Activated CD4-positive, alpha-beta T cell treated with anti-CD3 and anti-CD28 coated beads for 36 hours (primary cell): ENCODE measurements around the gene ACO2. TPM values are rescaled to one million over a fixed set of nuclear protein-coding genes. Genes with fewer than 3 reads are reported as not detected.

Experiments
- ATAC-seq: fragments of 200-7000 bp; cut with Tn5 transposase; one replicate; pipeline ENCODE4 v1.10.0; 2021; ENCODE audit warnings: mild to moderate bottlenecking, moderate library complexity
- CTCF ChIA-PET: fragments of 350-600 bp; sonication (Branson Sonifier 250); formaldehyde crosslinking; loops from one replicate; lab custom pipeline; 2021; ENCODE audit warnings: antibody characterized with exemption; lab: Charles Lee
- POLR2A ChIA-PET: fragments of 350-600 bp; sonication (Branson Sonifier 250); formaldehyde crosslinking; loops from one replicate; lab custom pipeline; 2021; ENCODE audit warnings: antibody characterized with exemption, inconsistent platforms; lab: Charles Lee
- DNase-seq: peaks from one replicate; pipeline ENCODE4 v3.0.0-alpha.2; 2020
- H3K27ac Mint-ChIP-seq: one replicate; pipeline ENCODE4 v1.8.0; 2021; ENCODE audit warnings: mixed read lengths
- H3K27me3 Mint-ChIP-seq: one replicate; pipeline ENCODE4 v1.8.0; 2021; ENCODE audit warnings: mixed read lengths
- H3K36me3 Mint-ChIP-seq: one replicate; pipeline ENCODE4 v1.8.0; 2021; ENCODE audit warnings: low read depth, mixed read lengths
- H3K4me1 Mint-ChIP-seq: one replicate; pipeline ENCODE4 v1.8.0; 2021; ENCODE audit warnings: mixed read lengths
- H3K4me3 Mint-ChIP-seq: one replicate; pipeline ENCODE4 v1.8.0; 2021; ENCODE audit warnings: mild to moderate bottlenecking, moderate library complexity, mixed read lengths
- H3K9me3 Mint-ChIP-seq: one replicate; pipeline ENCODE4 v1.8.0; 2021; ENCODE audit warnings: low read depth, mixed read lengths
- intact Hi-C, 2 experiments: fragments of 100-400 bp; cut with DNase I in 1 of 2; cut with micrococcal nuclease in 1 of 2; formaldehyde crosslinking; loops; one replicate each; pipeline versions ENCODE4 v1.14.2 to v1.15.1; 2022 to 2024; cut with DNase I, micrococcal nuclease
- total RNA-seq, 2 experiments: library from RNA; stranded (reverse); gene quantifications; one replicate each; pipeline ENCODE4 v1.2.3, GENCODE V29; 2021

The ACO2 gene
- total RNA-seq, 2 experiments from 2014 or later, result 95.4 to 106 TPM

DNA sequence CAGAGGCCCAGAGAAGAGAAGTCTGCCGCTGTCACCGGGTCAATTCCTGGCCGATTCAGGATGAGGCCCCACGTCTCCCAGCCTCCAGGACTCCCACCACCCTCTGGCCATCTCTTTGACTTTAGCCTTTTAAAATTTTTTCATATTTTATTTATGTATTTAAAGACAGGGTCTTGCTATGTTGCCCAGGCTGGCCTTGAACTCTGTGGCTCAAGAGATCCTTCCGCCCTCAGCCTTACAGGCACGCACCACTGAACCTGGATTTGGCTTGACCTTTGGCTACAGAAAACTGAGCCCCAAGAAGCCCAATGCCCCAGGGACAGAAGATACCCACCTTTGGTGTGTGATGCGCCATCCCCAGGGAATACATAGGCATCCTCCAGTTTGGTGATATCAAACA is 71.4 kb downstream of the ACO2 start:
- Mint-ChIP-seq H3K27ac (no peak overlapping the region), H3K9me3 (no peaks in the 10 kb centered on the region), H3K36me3 (peaks cover 20% of the 10 kb centered on the region), H3K4me3 (no peak overlapping the region), H3K4me1 (peaks cover 40% of the 10 kb centered on the region), H3K27me3 (no peaks in the 10 kb centered on the region)
- ChIA-PET CTCF (interaction anchor here (0.7 to 2.3 kb wide), 3 partner anchors 13 to 395 kb away, joined by 4 to 9 read pairs (median 8); no protein-coding TSS in a partner anchor), POLR2A (no interaction called here)
- DNase-seq (no peak), ATAC-seq (no peak)
- intact Hi-C loops, result loop anchor here in 1 of 2 experiments (5.0 kb wide), 2 partner anchors 82 to 253 kb away; partner anchors contain the start of genes DESI1, RANGAP1 and XRCC6

DNA sequence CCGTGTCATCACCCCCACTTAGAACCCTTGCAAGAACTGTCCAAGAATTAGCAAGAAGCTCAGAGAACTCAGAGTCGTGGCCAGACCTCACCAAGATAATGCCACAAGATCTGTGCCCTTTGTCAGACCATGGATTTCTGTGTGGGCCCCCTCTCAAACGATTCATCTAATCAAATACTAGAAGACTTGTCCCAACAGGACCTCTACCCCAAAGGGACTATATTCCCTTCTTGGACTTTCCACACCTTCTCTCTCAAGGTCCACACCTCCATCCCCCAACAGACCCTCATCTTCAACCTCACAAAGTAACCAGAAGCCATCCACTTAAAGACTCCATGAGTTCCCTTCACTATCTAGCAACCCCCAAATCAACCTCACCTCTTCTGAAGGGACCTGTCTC is 72.6 kb downstream of the ACO2 start:
- Mint-ChIP-seq H3K27ac (peak overlapping the region; percentile 64), H3K27me3 (no peaks in the 10 kb centered on the region), H3K36me3 (peaks cover 20% of the 10 kb centered on the region), H3K9me3 (no peaks in the 10 kb centered on the region), H3K4me1 (peaks cover 40% of the 10 kb centered on the region), H3K4me3 (peak overlapping the region; percentile 15)
- intact Hi-C loops, result loop anchor here in 1 of 2 experiments (5.0 kb wide), 2 partner anchors 81 to 254 kb away; partner anchors contain the start of genes DESI1, RANGAP1 and XRCC6
- POLR2A ChIA-PET, result no interaction called here
- ATAC-seq, result no peak
- no peak for DNase-seq
- CTCF ChIA-PET, result interaction anchor here (1.2 to 2.3 kb wide), 2 partner anchors 14 to 57 kb away, joined by 4 to 8 read pairs; no protein-coding TSS in a partner anchor

DNA sequence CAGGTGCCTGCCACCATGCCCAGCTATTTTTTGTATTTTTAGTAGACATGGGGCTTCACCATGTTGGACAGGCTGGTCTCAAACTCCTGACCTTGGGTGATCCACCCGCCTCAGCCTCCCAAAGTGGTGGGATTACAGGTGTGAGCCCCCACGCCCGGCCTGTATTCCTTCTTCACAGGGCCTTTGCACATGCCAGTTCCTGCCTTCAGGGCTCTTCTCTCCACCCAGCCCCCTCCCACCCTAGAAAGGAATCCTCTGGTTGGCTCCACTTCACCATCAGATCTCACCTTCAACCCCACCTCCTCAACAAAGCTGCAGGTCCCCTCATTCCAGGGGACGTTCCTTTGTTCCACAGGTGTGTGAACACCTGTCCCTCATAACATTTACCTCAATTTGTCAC is 73.3 kb downstream of the ACO2 start:
- H3K9me3 Mint-ChIP-seq, result no peaks in the 10 kb centered on the region
- ATAC-seq (no peak), DNase-seq (no peak)
- peak overlapping the region; percentile 81 for H3K4me3 Mint-ChIP-seq
- intact Hi-C loops, result loop anchor here in 1 of 2 experiments (5.0 kb wide), 2 partner anchors 80 to 255 kb away; partner anchors contain the start of genes DESI1, RANGAP1 and XRCC6
- ChIA-PET CTCF (interaction anchor here (1.2 to 2.3 kb wide), 2 partner anchors 15 to 56 kb away, joined by 4 to 8 read pairs; no protein-coding TSS in a partner anchor), POLR2A (no interaction called here)
- peaks cover 17% of the 10 kb centered on the region for H3K36me3 Mint-ChIP-seq
- H3K4me1 Mint-ChIP-seq, result peaks cover 40% of the 10 kb centered on the region
- peak overlapping the region; percentile 40 for H3K27ac Mint-ChIP-seq
- no peaks in the 10 kb centered on the region for H3K27me3 Mint-ChIP-seq

DNA sequence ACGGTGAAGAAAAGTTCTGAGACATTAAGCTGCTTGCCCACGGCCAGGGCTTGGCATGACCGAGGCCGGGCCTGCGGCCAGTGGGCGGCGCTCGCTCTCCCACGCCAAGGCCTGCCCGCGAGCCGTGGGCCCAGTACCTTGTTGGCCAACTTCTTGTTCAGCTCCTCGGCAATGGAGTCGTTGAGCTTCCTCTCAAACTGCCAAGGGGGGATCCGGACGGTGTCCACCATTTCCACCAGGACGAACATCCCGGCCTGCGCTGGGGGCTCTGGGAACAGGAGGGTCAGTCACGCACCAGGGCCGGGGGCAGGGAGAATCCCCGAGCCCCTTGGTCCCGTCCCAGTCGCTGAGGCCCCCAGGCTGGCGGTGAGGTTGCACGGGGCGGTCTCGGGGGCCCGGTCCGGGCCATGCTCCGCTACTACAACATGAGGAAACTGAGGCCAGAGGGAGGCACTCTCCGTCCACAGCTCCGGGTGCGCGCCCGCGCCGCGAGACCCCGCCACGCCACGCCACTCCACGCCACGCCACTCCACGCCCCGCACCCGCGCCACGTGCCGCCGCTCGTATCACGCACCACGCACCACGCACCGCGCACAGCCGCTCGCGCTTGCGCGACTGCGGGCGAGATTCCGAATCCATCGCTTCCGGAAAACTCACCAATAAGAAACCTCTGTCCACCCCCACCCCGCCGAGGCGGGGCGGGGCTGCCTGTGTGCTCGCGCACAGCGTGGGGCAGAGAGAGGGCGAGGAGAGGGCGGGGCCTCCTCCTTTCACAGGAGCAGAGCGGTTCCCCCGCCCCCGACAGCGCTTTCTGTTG is 75.1 kb downstream of the ACO2 start, which contains the start of gene POLR3H:
TSS of gene POLR3H (minus strand) at position 617 of the 817 bp plus-strand sequence. CDS start at position 248, 369 bp downstream.
- peak within 1 kb of the TSS; percentile 90 for H3K27ac Mint-ChIP-seq
- POLR2A ChIA-PET, result interaction anchor here (0.7 to 0.8 kb wide), 2 partner anchors 26 to 27 kb away, joined by 3 read pairs; no protein-coding TSS in a partner anchor
- H3K4me3 Mint-ChIP-seq, result peak within 1 kb of the TSS; percentile 81
- H3K9me3 Mint-ChIP-seq, result no peaks in the 10 kb centered on the region
- ATAC-seq, result peak; percentile 99
- intact Hi-C loops, result loop anchor here (1.0 to 5.0 kb wide), 15 partner anchors 45 to 593 kb away; partner anchors contain the start of genes DESI1 (in 2 of the 2), RANGAP1 (in 2 of the 2), XRCC6 (in 2 of the 2) and L3MBTL2 (in 1 of the 2)
- H3K4me1 Mint-ChIP-seq, result peaks cover 40% of the 10 kb centered on the region
- DNase-seq, result peak; percentile 99
- CTCF ChIA-PET, result interaction anchor here (0.7 to 1.3 kb wide), 5 partner anchors 8 to 163 kb away, joined by 4 to 7 read pairs (median 4); partner anchors contain the start of gene TEF
- H3K27me3 Mint-ChIP-seq, result no peaks in the 10 kb centered on the region
- peaks cover 17% of the 10 kb centered on the region for H3K36me3 Mint-ChIP-seq

DNA sequence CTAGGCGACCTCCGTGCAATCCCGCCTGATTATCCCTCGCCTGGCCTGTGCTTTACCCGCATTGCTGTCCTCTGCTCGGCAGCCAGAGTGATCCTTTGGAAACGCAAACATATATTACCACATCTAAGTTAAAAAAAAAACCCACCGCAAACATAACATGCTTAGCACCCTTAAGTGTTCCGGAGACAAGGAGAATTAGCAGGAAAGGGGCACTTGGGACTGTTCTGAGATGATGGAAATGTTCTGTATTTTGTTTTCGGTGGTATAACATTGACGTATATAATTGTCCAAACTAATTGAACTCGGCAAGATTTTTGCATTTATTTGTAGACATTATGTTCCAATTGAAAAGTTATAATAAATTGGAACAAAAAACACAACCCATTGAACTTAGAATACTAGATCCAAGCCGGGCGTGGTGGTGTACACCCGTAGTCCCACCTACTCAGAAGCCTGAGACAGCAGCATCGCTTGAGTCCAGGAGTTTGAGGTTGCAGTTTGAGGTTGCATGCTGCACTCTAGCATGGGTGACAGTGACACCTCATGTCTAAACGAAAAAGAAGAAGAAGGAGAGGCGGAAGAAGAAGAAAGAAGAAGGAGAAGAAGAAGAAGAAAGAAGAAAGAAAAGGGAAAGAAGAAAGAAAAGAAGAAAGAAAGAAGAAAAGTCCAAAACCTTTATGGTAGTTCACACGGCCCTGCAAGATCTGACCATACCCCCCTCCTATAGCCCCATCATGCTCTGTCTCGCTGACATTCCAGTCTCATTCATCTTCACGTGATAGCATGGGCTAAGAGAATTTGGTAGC is 76.0 kb downstream of the ACO2 start:
- intact Hi-C loops, result loop anchor here (1.0 to 5.0 kb wide), 15 partner anchors 44 to 594 kb away; partner anchors contain the start of genes DESI1 (in 2 of the 2), RANGAP1 (in 2 of the 2), XRCC6 (in 2 of the 2) and L3MBTL2 (in 1 of the 2)
- CTCF ChIA-PET, result interaction anchor here (1.3 kb wide), 1 partner anchor 75 kb away, joined by 7 read pairs; no protein-coding TSS in a partner anchor
- POLR2A ChIA-PET, result no interaction called here
- Mint-ChIP-seq H3K27ac (peak overlapping the region; percentile 90), H3K4me3 (peak overlapping the region; percentile 81), H3K27me3 (no peaks in the 10 kb centered on the region), H3K9me3 (no peaks in the 10 kb centered on the region), H3K4me1 (peaks cover 40% of the 10 kb centered on the region), H3K36me3 (peaks cover 13% of the 10 kb centered on the region)
- peak; percentile 8 for ATAC-seq
- no peak for DNase-seq

DNA sequence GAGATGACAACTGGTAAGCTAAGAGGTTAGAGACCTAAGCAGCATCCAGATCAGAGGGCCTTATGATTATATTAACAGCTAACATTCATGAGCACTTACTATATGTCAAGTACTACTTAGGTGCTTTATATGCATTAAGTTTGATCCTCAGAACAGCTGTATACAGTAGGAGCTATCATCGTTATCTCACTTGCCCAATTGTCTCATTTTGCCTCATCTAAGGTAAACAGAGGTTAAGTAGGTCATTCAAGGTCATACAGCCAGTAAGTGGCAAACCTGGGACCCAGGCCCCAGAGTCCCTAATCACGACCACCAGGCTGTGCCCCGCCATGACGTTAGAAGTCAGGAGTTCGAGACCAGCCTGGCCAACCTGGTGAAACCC is 79.9 kb downstream of the ACO2 start:
- CTCF ChIA-PET, result interaction anchor here (0.6 to 0.8 kb wide), 2 partner anchors 148 to 405 kb away, joined by 3 read pairs; no protein-coding TSS in a partner anchor
- no peak for DNase-seq
- POLR2A ChIA-PET, result interaction anchor here (0.7 kb wide), 1 partner anchor 450 kb away, joined by 3 read pairs; the partner anchor contains the start of gene WBP2NL
- no peak overlapping the region for H3K27ac Mint-ChIP-seq
- no peak overlapping the region for H3K4me3 Mint-ChIP-seq
- no peaks in the 10 kb centered on the region for H3K9me3 Mint-ChIP-seq
- no peak for ATAC-seq
- H3K36me3 Mint-ChIP-seq, result no peaks in the 10 kb centered on the region
- H3K27me3 Mint-ChIP-seq, result no peaks in the 10 kb centered on the region
- intact Hi-C loops, result no loop called here
- peaks cover 9% of the 10 kb centered on the region for H3K4me1 Mint-ChIP-seq

DNA sequence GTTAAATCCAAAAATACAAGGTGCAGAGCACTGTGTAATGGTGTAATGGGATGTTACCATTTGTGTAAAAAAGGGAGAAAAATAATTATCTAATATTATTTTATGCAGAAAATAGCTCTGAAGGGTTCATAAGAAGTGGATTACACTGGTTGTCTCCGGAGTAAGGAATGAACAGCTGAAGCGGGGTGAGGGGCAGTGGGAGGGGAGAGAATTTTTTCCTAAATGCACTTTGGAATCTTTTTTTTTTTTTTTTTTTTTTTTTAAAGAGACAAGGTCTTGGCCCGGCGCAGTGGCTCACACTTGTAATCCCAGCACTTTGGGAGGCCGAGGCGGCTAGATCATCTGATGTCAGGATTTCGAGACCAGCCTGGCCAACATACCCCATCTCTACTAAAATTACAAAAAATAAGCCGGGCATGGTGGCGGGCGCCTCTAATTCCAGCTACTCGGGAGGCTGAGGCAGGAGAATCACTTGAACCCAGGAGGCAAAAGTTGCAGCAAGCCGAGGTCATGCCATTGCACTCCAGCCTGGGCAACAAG is 82.1 kb downstream of the ACO2 start:
- no peaks in the 10 kb centered on the region for H3K27me3 Mint-ChIP-seq
- H3K4me1 Mint-ChIP-seq, result no peaks in the 10 kb centered on the region
- H3K36me3 Mint-ChIP-seq, result no peaks in the 10 kb centered on the region
- no peak overlapping the region for H3K27ac Mint-ChIP-seq
- intact Hi-C loops, result no loop called here
- no peak for ATAC-seq
- ChIA-PET POLR2A (no interaction called here), CTCF (interaction anchor here (0.5 to 0.9 kb wide), 3 partner anchors 18 to 489 kb away, joined by 3 read pairs; no protein-coding TSS in a partner anchor)
- no peak overlapping the region for H3K4me3 Mint-ChIP-seq
- no peaks in the 10 kb centered on the region for H3K9me3 Mint-ChIP-seq
- DNase-seq, result no peak

DNA sequence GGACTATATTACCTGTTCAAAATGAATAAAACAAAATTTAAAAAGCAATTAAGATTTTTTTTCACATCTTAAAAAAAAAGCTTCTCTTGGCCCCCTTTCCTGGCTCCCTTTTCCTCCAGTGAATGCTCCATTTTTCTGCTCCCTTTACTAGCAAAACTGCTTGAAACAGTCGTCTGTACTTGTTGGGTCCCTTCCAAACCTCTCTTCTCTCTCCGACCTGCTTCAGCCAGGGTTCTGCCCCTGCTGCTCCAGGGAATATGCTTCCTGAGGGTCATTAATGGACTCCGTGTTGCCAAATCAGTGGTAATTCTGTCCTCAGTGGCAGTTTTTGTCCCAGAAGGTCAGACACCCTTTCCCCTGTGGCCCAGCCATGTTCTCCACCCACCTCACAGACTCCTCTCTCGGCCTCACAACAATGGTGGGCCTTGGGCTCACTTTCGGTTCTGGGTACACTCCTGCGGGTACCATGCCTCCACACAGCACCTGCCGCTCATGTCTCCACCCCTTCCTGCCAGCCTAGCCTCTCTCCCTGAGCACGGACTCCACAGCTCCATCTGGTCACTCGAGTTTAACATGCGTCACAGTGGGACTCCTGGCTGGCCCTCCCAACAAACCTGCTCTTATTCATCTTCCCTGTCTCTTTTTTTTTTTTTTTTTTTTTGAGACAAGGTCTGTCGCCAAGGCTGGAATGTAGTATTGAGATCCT is 83.1 kb downstream of the ACO2 start:
- no peaks in the 10 kb centered on the region for H3K9me3 Mint-ChIP-seq
- ATAC-seq (no peak), DNase-seq (no peak)
- no peak overlapping the region for H3K4me3 Mint-ChIP-seq
- peaks cover 3% of the 10 kb centered on the region for H3K4me1 Mint-ChIP-seq
- H3K27me3 Mint-ChIP-seq, result peaks cover 5% of the 10 kb centered on the region
- H3K36me3 Mint-ChIP-seq, result no peaks in the 10 kb centered on the region
- no peak overlapping the region for H3K27ac Mint-ChIP-seq
- POLR2A ChIA-PET, result interaction anchor here (0.6 kb wide), 1 partner anchor 531 kb away, joined by 3 read pairs; no protein-coding TSS in a partner anchor
- CTCF ChIA-PET, result interaction anchor here (0.9 to 1.5 kb wide), 3 partner anchors 9 to 45 kb away, joined by 3 to 4 read pairs (median 3); no protein-coding TSS in a partner anchor
- intact Hi-C loops, result no loop called here

DNA sequence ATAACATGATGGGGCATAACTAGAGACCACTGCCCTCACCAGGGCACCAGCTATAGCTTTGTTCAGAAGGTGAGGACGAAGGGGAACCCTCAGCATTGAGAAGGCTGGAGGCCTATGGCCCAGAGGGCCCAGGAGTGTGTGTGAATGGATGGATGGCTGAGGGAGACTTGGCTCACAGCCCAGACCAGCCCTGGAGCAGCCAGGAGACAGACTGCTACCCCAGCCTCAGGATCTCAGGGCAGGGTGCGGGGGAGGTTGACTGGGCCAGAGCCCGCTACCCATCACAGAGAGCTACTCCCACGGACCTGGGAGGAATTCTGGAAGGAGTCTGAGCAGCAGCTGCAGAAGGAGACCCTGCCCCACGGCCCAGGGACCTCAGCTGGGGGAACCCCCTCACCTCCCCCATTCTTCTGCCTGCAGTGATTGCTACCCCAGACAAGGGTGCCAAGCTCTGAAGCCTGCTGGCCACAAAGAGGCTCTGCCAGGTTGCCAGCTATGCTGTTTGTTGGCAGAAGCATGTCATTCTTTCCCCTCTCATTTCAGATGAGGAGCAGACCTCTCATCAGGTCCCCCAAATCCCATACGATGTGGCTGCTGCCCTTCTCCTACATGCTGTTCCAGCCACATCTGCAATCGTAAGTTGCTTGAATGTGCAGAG is 86.5 kb downstream of the ACO2 start:
- DNase-seq (no peak), ATAC-seq (no peak)
- ChIA-PET CTCF (no interaction called here), POLR2A (interaction anchor here (0.5 kb wide), 1 partner anchor 460 kb away, joined by 3 read pairs; no protein-coding TSS in a partner anchor)
- intact Hi-C loops, result no loop called here
- H3K27ac Mint-ChIP-seq, result no peak overlapping the region
- H3K9me3 Mint-ChIP-seq, result no peaks in the 10 kb centered on the region
- H3K27me3 Mint-ChIP-seq, result peaks cover 11% of the 10 kb centered on the region
- H3K4me3 Mint-ChIP-seq, result no peak overlapping the region
- peaks cover 6% of the 10 kb centered on the region for H3K4me1 Mint-ChIP-seq
- H3K36me3 Mint-ChIP-seq, result no peaks in the 10 kb centered on the region
